Measurements from ENCODE around the gene SUPT3H.

The SUPT3H gene

DNA sequence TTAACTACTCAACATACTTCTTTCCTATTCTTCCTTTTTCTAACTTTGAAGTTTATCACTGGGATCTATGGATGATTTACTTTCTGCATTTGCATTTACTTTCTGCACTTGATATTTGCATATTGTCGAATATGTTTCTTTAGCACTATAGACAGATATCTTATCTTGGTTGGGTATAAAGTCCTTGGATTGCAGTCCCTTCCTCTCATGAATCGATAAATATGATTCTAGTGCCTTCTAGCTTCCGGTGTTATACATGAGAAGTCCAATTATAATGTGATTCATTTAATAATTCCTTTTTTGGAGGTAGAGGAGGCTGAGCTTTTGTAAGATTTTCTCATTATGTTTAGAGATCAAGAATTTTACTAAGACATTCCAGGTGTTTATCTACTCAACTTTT lies 370.8 kb downstream of the SUPT3H start:
- Histone ChIP-seq H3K27ac (ENCODE audit: low read depth, low read length) (no peak overlapping the region), H3K9ac (ENCODE audit: low read length) (no peak overlapping the region), H3K4me3 (ENCODE audit: low read length) (no peak overlapping the region), H3K36me3 (ENCODE audit: control insufficient read depth, insufficient read depth, low read length) (no peaks in the 10 kb centered on the region), H3K4me1 (ENCODE audit: control insufficient read depth, insufficient read depth, low read length) (no peaks in the 10 kb centered on the region), H3K27me3 (ENCODE audit: control insufficient read depth, insufficient read depth, low read length) (no peaks in the 10 kb centered on the region)

DNA sequence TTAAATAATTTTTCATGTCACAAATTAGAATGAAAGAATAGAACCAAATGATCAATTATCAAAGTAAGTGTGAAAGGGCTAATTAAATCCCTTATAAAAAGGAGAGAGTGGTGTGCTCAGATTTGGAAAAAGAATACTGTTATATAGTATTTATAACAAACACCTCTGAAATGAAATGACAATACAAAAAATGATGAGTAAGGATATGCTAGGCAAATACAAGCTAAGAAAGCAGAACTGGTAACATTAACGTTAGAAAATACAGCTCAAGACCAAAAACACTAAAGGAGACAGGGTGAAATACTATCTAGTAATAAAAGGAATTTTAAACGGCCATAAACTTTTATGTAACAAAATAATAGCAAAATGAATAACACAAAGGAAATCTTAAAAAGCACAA lies 373.8 kb downstream of the SUPT3H start:
- no peak overlapping the region for H3K4me3 ChIP-seq (ENCODE audit: low read length)
- H3K4me1 ChIP-seq (ENCODE audit: control insufficient read depth, insufficient read depth, low read length): no peaks in the 10 kb centered on the region
- no peak overlapping the region for H3K9ac ChIP-seq (ENCODE audit: low read length)
- H3K36me3 ChIP-seq (ENCODE audit: control insufficient read depth, insufficient read depth, low read length): no peaks in the 10 kb centered on the region
- H3K27me3 ChIP-seq (ENCODE audit: control insufficient read depth, insufficient read depth, low read length): no peaks in the 10 kb centered on the region
- no peak overlapping the region for H3K27ac ChIP-seq (ENCODE audit: low read depth, low read length)

DNA sequence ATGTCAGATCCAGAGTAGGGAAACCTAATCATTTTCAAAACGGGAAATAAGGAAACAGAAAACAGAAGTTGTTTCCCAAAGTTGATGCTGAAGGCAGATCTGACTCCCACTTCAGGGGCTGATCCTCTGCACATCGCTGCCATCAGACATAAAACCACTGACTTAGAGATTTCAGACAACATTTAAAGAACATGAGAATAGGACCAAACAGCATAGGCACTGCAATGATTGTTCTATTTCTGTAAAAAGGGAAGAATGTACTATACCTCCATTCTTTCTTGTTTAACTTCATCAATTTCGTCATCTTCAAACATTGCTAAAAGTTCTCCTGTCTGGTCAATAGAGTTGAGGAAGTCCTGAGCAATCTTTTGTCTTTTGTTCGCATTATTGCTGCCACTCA lies 374.3 kb downstream of the SUPT3H start:
- Histone ChIP-seq H3K27ac (ENCODE audit: low read depth, low read length) (no peak overlapping the region), H3K36me3 (ENCODE audit: control insufficient read depth, insufficient read depth, low read length) (no peaks in the 10 kb centered on the region), H3K9ac (ENCODE audit: low read length) (no peak overlapping the region), H3K27me3 (ENCODE audit: control insufficient read depth, insufficient read depth, low read length) (no peaks in the 10 kb centered on the region), H3K4me1 (ENCODE audit: control insufficient read depth, insufficient read depth, low read length) (no peaks in the 10 kb centered on the region), H3K4me3 (ENCODE audit: low read length) (no peak overlapping the region)

DNA sequence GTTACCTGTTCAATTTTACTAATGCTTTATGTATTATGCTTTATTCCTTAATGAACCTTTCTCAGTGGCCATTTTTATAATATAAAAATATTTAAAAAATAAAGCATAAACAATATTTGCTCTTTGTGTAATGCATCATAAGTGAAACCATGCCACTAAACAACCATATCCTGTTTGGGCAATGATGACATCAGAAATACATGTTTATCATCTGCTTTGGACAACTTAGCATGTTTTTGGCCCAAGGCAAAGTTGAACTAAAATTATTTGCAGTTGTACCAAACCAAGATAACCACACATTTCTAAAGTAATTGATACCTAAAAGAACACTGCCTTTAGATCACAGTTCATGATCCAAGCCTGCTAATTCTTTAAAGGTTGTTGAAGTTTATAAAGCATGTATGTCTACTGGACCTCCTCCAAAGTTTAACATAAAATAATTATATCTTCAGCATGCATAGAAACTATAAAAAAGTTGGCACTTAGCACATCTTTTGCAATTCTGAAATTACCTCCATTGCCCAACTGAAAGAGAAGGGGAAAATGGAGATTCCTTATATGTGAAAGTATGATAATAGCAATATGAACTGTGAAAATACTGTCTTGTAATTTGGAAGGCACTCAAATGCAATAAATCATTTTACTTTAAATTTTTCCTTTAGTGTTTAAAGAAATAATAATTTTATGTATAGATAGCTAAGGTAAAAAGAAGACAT lies 375.2 kb downstream of the SUPT3H start:
- Histone ChIP-seq H3K9ac (ENCODE audit: low read length) (no peak overlapping the region), H3K36me3 (ENCODE audit: control insufficient read depth, insufficient read depth, low read length) (no peaks in the 10 kb centered on the region), H3K4me3 (ENCODE audit: low read length) (no peak overlapping the region)

GRCh38 chr6:45001663-45002062 lies 376.1 kb downstream of the SUPT3H start:
- Histone ChIP-seq H3K27ac (ENCODE audit: low read depth, low read length) (no peak overlapping the region), H3K36me3 (ENCODE audit: control insufficient read depth, insufficient read depth, low read length) (no peaks in the 10 kb centered on the region), H3K4me3 (ENCODE audit: low read length) (no peak overlapping the region), H3K27me3 (ENCODE audit: control insufficient read depth, insufficient read depth, low read length) (no peaks in the 10 kb centered on the region), H3K9ac (ENCODE audit: low read length) (no peak overlapping the region), H3K4me1 (ENCODE audit: control insufficient read depth, insufficient read depth, low read length) (no peaks in the 10 kb centered on the region)

More for the DNA sequence above, 375.2 kb downstream of the SUPT3H start:
- Histone ChIP-seq H3K4me1 (ENCODE audit: control insufficient read depth, insufficient read depth, low read length) (no peaks in the 10 kb centered on the region), H3K27ac (ENCODE audit: low read depth, low read length) (no peak overlapping the region), H3K27me3 (ENCODE audit: control insufficient read depth, insufficient read depth, low read length) (no peaks in the 10 kb centered on the region)

GRCh38 chr6:45000833-45001232 lies 376.9 kb downstream of the SUPT3H start:
- no peaks in the 10 kb centered on the region for H3K36me3 ChIP-seq (ENCODE audit: control insufficient read depth, insufficient read depth, low read length)
- H3K4me3 ChIP-seq (ENCODE audit: low read length): no peak overlapping the region
- H3K9ac ChIP-seq (ENCODE audit: low read length): no peak overlapping the region
- no peaks in the 10 kb centered on the region for H3K4me1 ChIP-seq (ENCODE audit: control insufficient read depth, insufficient read depth, low read length)
- no peaks in the 10 kb centered on the region for H3K27me3 ChIP-seq (ENCODE audit: control insufficient read depth, insufficient read depth, low read length)
- H3K27ac ChIP-seq (ENCODE audit: low read depth, low read length): no peak overlapping the region

- H3K4me1 ChIP-seq (ENCODE audit: control insufficient read depth, insufficient read depth, low read length): no peaks in the 10 kb centered on the region
- H3K9ac ChIP-seq (ENCODE audit: low read length): no peak overlapping the region
- H3K27me3 ChIP-seq (ENCODE audit: control insufficient read depth, insufficient read depth, low read length): no peaks in the 10 kb centered on the region
- H3K4me3 ChIP-seq (ENCODE audit: low read length): no peak overlapping the region
- no peak overlapping the region for H3K27ac ChIP-seq (ENCODE audit: low read depth, low read length)
- H3K36me3 ChIP-seq (ENCODE audit: control insufficient read depth, insufficient read depth, low read length): no peaks in the 10 kb centered on the region
Observed at GRCh38 chr6:44999066-44999465, 378.7 kb downstream of the SUPT3H start.

DNA sequence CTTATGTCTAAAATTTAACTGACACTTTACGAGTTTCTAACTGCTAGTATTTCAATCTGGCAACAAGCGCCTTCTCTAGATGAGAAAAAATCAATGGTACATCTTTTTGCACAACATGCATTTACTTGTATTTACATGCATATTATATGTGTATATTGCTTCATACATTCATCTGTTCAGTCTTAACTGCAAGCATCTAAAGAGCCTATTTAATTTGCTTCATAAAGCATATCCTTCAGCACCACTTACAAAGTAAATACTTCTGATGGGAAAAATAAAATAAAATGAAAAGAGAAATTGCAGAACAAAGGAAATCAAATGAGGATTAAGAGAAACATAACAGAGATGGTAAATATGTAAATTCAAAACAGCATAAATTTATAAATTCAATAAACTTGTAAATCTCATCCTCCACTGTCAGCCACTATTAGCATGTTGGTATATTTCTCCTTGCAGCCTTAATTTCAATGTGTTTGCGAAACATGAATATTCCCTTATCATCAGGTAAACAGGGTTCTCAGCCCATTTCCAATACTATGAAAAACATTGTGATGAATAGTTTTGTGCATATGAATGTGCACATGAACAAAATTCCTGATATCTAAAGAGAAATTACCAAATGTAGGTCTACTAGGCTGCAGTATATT lies 382.1 kb downstream of the SUPT3H start:
- Histone ChIP-seq H3K4me1 (ENCODE audit: control insufficient read depth, insufficient read depth, low read length) (no peaks in the 10 kb centered on the region), H3K27me3 (ENCODE audit: control insufficient read depth, insufficient read depth, low read length) (no peaks in the 10 kb centered on the region), H3K9ac (ENCODE audit: low read length) (no peak overlapping the region), H3K36me3 (ENCODE audit: control insufficient read depth, insufficient read depth, low read length) (no peaks in the 10 kb centered on the region), H3K4me3 (ENCODE audit: low read length) (no peak overlapping the region), H3K27ac (ENCODE audit: low read depth, low read length) (no peak overlapping the region)

GRCh38 chr6:44989391-44989790 lies 388.3 kb downstream of the SUPT3H start:
- no peaks in the 10 kb centered on the region for H3K36me3 ChIP-seq (ENCODE audit: control insufficient read depth, insufficient read depth, low read length)
- H3K27me3 ChIP-seq (ENCODE audit: control insufficient read depth, insufficient read depth, low read length): no peaks in the 10 kb centered on the region
- H3K4me3 ChIP-seq (ENCODE audit: low read length): no peak overlapping the region
- H3K9ac ChIP-seq (ENCODE audit: low read length): no peak overlapping the region
- no peaks in the 10 kb centered on the region for H3K4me1 ChIP-seq (ENCODE audit: control insufficient read depth, insufficient read depth, low read length)
- H3K27ac ChIP-seq (ENCODE audit: low read depth, low read length): no peak overlapping the region

DNA sequence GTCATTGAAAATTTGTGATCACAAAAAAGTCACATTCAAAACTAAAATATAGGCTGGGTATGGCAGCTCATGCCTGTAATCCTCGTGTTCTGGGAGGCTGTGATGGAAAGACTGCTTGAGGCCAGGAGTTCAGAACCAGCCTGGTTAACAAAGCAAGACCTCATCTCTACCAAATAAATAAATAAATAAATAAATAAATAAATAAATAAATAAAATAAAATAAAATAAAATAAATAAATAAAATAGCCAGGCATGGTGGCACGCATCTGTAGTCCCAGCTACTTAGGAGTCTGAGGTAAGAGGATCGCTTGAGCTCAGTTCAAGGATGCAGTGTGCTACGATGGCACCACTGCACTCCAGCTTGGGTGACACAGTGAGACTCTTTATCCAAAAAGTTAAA lies 392.7 kb downstream of the SUPT3H start:
- H3K27ac ChIP-seq (ENCODE audit: low read depth, low read length): no peak overlapping the region
- H3K27me3 ChIP-seq (ENCODE audit: control insufficient read depth, insufficient read depth, low read length): no peaks in the 10 kb centered on the region
- H3K4me1 ChIP-seq (ENCODE audit: control insufficient read depth, insufficient read depth, low read length): no peaks in the 10 kb centered on the region
- H3K36me3 ChIP-seq (ENCODE audit: control insufficient read depth, insufficient read depth, low read length): no peaks in the 10 kb centered on the region
- H3K4me3 ChIP-seq (ENCODE audit: low read length): no peak overlapping the region
- H3K9ac ChIP-seq (ENCODE audit: low read length): no peak overlapping the region

- no peaks in the 10 kb centered on the region for H3K4me1 ChIP-seq (ENCODE audit: control insufficient read depth, insufficient read depth, low read length)
- no peak overlapping the region for H3K27ac ChIP-seq (ENCODE audit: low read depth, low read length)
- no peak overlapping the region for H3K4me3 ChIP-seq (ENCODE audit: low read length)
Observed at GRCh38 chr6:44983467-44984365, 394.0 kb downstream of the SUPT3H start.

GRCh38 chr6:44980841-44981240 lies 396.9 kb downstream of the SUPT3H start:
- Histone ChIP-seq H3K27me3 (ENCODE audit: control insufficient read depth, insufficient read depth, low read length) (no peaks in the 10 kb centered on the region), H3K4me3 (ENCODE audit: low read length) (no peak overlapping the region), H3K36me3 (ENCODE audit: control insufficient read depth, insufficient read depth, low read length) (no peaks in the 10 kb centered on the region), H3K27ac (ENCODE audit: low read depth, low read length) (no peak overlapping the region), H3K9ac (ENCODE audit: low read length) (no peak overlapping the region), H3K4me1 (ENCODE audit: control insufficient read depth, insufficient read depth, low read length) (no peaks in the 10 kb centered on the region)

More at GRCh38 chr6:44983467-44984365, 394.0 kb downstream of the SUPT3H start:
- Histone ChIP-seq H3K9ac (ENCODE audit: low read length) (no peak overlapping the region), H3K27me3 (ENCODE audit: control insufficient read depth, insufficient read depth, low read length) (no peaks in the 10 kb centered on the region), H3K36me3 (ENCODE audit: control insufficient read depth, insufficient read depth, low read length) (no peaks in the 10 kb centered on the region)

Measured in rectal smooth muscle tissue (tissue), 1 donor.